ENCODE results near the gene LRP6.

DNA sequence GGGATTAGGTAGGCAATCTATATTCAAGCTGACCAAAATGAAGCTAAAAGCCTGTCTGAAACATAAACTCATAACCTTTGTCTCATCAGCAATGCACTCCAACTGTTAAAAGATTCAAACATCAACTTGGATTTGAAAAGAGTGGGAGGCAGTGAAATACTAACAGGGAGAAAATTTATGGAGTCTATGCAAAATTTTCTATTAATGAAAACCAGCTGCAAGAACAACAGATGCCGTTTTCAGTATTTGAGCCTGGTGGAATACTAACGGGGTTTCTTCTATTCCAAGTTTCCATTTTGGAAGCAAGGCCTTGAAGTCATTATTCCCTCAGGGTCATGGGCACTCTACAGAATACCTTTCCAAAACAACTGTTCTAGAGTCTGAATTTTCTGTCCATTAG, 88.3 kb downstream of the LRP6 start:
- TF ChIP-seq, protein P1, sequence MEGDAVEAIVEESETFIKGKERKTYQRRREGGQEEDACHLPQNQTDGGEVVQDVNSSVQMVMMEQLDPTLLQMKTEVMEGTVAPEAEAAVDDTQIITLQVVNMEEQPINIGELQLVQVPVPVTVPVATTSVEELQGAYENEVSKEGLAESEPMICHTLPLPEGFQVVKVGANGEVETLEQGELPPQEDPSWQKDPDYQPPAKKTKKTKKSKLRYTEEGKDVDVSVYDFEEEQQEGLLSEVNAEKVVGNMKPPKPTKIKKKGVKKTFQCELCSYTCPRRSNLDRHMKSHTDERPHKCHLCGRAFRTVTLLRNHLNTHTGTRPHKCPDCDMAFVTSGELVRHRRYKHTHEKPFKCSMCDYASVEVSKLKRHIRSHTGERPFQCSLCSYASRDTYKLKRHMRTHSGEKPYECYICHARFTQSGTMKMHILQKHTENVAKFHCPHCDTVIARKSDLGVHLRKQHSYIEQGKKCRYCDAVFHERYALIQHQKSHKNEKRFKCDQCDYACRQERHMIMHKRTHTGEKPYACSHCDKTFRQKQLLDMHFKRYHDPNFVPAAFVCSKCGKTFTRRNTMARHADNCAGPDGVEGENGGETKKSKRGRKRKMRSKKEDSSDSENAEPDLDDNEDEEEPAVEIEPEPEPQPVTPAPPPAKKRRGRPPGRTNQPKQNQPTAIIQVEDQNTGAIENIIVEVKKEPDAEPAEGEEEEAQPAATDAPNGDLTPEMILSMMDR (IDR thresholded peaks at IDR 0.05 in 4 of 5, conservative IDR thresholded peaks at IDR 0.05 in 1 of 5): no peak
- no peak for TF ChIP-seq POLR2A (IDR thresholded peaks at IDR 0.05)
